KOPT-K1 (cell line): ENCODE data around the gene SCN2B.

Experiments
- H3K27ac ChIP-seq: fragments of 200-600 bp; sonication (generic); 2 replicates; pipeline ENCODE4 v1.5.1; 2016; ENCODE audit warnings: antibody characterized with exemption, mild to moderate bottlenecking, low read depth, low read length; ENCODE audit not compliant: poor library complexity, severe bottlenecking
- H3K36me3 ChIP-seq: fragments of 200-600 bp; sonication (generic); 2 replicates; pipeline ENCODE4 v1.5.1; 2017; ENCODE audit warnings: antibody characterized with exemption, mild to moderate bottlenecking, low read length, moderate library complexity; ENCODE audit not compliant: insufficient read depth
- H3K9me3 ChIP-seq: fragments of 200-600 bp; sonication (generic); 2 replicates; pipeline ENCODE4 v1.5.1; 2017; ENCODE audit warnings: antibody characterized with exemption, low read length, mild to moderate bottlenecking; ENCODE audit not compliant: insufficient read depth, poor library complexity, severe bottlenecking

Gene SCN2B

GRCh38 chr11:118144301-118145268, 31.9 kb downstream of the SCN2B start:
- Histone ChIP-seq H3K36me3 (no peaks in the 10 kb centered on the region), H3K9me3 (no peaks in the 10 kb centered on the region), H3K27ac (no peak overlapping the region)

DNA sequence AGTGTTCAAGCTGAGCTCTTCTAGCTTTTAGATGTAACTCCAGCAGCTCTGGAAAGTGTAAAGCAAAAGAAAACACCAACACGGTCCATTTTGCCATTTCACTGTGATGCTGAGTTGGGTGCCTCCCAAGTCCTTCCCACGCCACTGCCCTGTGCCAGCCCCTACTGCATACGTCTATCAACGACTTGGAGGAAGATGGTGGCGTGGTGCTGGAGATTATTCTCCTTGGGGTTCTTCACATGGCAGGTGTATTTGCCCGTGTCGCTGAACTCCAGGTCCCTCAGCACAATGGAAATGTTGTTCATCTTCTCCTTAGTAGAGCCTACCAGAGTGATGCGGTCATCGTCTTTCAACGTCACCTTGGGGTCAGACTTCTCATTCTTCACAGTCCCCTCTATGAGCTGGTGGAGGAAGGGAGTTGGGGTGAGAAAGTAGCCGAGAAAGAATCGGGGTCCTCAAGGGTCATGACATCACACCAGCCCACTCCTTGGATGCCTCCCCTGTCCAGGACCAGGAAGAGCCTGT, 32.7 kb downstream of the SCN2B start:
- no peaks in the 10 kb centered on the region for H3K9me3 ChIP-seq
- no peaks in the 10 kb centered on the region for H3K36me3 ChIP-seq
- no peak overlapping the region for H3K27ac ChIP-seq

- H3K36me3 ChIP-seq = no peaks in the 10 kb centered on the region
- H3K27ac ChIP-seq = no peak overlapping the region
- H3K9me3 ChIP-seq = no peaks in the 10 kb centered on the region
Measured at GRCh38 chr11:118142809-118143208, 33.6 kb downstream of the SCN2B start.

DNA sequence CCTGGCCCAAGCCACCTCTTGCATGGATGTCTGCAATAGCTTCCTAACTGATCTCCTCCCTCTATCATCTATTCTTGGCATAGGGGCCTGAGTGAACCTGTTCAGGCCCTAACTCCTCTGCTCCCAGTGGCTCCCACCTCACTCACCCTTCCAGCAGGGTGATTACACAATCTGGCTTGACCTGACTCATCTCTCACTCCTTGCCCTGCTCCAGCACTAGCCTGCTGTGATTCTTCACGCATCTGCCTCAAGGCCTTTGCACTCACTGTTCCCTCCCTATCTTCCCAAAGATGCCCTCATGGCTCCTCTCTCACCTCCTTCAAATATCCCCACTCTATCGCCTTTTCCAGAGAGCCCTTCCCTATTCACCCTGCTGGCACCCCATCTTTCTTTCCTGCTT, 34.4 kb downstream of the SCN2B start:
- Histone ChIP-seq H3K9me3 (no peaks in the 10 kb centered on the region), H3K36me3 (no peaks in the 10 kb centered on the region), H3K27ac (no peak overlapping the region)

DNA sequence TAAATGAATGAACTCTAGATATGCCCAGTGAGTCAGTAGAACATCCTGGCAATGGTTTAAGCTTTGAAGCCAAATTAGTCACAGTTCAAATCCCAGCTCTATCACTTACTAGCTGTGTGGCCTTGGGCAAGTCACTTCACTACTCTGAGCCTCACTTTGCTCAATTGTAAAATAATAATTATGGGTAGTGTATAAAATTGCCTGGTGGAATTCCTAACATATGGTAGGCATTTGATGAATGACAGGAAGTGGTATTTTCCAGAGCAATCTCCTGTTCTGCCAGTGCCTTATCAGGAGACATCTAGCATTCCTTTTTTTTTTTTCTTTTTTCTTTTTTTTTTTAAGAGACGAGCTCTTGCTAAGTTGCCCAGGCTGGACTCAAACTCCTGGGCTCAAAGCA, 36.9 kb downstream of the SCN2B start:
- Histone ChIP-seq H3K27ac (no peak overlapping the region), H3K9me3 (no peaks in the 10 kb centered on the region), H3K36me3 (no peaks in the 10 kb centered on the region)

GRCh38 chr11:118138839-118139420, 37.5 kb downstream of the SCN2B start:
- H3K36me3 ChIP-seq = no peaks in the 10 kb centered on the region

GRCh38 chr11:118136801-118137200, 39.6 kb downstream of the SCN2B start:
- H3K27ac ChIP-seq = no peak overlapping the region
- H3K9me3 ChIP-seq = no peaks in the 10 kb centered on the region
- no peaks in the 10 kb centered on the region for H3K36me3 ChIP-seq

More at GRCh38 chr11:118138839-118139420, 37.5 kb downstream of the SCN2B start:
- Histone ChIP-seq H3K9me3 (no peaks in the 10 kb centered on the region), H3K27ac (no peak overlapping the region)

- Histone ChIP-seq H3K27ac (no peak overlapping the region), H3K9me3 (no peaks in the 10 kb centered on the region), H3K36me3 (no peaks in the 10 kb centered on the region)
Measured at GRCh38 chr11:118136341-118136740, 40.1 kb downstream of the SCN2B start.

DNA sequence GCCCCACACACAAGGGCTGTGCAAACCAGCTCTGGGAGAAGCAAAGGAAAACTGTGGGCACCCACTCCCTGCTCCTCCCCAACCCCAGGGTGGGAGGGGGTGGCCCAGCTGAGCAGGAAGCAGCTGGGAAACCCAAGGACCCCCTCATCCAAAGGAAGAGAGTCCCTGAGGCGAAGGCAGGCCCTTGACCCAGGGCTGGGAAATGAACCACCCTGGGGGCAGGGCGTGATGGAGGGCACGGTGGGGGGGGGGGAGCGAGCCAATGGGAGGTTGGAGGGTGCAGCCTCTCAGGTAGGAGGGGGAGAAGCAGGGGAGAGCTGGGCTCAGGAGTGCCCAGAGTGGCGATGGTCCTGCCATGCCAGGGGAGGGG, 40.7 kb downstream of the SCN2B start:
- Histone ChIP-seq H3K36me3 (no peaks in the 10 kb centered on the region), H3K9me3 (no peaks in the 10 kb centered on the region), H3K27ac (no peak overlapping the region)

DNA sequence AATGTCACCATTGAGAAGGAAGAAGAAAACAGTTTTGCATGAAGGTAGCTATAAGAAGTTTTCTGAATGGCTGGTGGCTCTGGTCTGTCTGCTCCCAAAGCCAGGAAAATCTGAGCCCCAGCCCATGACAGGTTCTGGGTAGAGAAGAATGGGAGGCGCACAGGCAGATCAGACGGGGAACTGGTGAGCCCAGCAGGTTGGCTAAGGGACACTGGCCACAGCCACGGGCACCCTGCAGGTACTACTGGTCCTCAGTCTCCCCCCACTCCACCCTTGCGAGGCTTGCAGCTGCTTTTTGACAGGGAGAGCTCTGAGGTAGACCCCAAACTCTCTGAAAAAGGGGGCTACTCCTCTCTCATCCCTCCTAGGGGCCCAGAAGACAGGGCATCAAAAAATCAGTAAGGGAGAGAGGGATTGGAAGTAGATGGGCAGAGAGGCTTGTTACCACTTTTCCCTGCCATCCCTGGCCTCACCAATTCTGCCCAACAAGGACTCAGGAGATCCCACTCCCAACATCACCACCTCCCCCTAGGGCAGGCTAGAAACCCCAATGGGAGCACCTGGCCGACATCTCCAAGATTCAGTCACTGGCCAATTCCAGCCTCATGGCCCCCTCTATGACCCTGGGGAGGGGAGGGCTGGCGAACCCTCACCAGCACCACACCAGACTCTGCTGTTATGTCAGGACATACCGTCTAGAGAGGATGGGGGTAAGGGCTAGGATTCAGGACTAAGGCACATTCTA, 41.2 kb downstream of the SCN2B start:
- Histone ChIP-seq H3K9me3 (no peaks in the 10 kb centered on the region), H3K36me3 (no peaks in the 10 kb centered on the region), H3K27ac (no peak overlapping the region)

DNA sequence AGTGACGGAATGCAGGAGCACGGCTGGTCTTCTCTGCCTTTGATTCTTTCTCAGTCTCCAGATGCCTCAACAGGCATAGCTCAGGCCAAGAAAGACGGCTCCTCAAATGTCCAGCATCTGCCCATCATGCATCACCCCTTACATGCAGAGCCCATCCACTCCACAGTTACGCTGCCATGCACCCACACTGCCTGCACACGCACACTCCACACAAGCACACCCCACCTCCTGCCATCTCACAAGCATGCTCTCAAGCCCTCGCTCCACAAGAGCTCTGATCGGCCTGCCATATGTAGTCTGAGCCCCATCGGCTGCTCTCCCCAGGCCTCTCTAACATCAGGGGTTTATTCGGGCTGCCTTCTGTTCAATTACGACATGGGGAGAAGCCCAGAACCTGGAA, 42.6 kb downstream of the SCN2B start:
- no peak overlapping the region for H3K27ac ChIP-seq
- H3K36me3 ChIP-seq = no peaks in the 10 kb centered on the region
- H3K9me3 ChIP-seq = no peaks in the 10 kb centered on the region

DNA sequence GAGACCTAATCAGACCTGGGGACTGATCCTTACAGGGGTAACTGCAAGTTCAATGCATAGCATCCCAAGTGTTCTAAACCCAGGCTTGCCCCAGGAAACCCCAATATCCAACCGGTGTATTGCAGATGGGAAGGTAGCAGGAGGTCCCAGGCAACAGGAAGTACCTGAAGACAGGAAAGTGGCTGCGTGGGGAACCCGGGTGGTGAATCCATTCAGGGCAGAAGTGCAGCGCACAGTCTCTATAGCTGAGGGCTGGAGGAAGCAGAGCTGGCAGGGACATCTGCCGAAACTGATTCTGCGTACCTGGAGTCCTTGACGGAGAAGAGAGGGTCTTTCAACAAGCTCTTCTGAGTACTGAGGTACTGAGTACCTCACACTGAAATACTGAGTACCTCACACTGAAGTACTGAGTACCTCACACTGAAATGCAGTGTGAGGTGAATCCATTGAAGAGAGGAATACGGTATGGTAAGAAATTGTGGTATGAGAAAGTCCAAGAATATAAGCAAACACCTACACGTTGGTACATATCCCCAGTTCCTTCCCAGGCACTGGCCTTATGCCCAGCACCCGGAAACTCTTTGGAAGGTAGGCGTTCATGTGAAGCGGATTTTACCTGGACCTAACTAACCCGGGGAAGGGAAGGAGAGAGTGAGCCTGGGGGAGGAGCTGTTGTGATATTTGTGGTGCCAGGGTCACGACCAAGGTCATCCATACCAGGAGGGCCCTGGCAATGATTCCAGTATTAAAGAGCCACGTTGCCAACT, 43.9 kb downstream of the SCN2B start:
- Histone ChIP-seq H3K9me3 (no peaks in the 10 kb centered on the region), H3K36me3 (no peaks in the 10 kb centered on the region), H3K27ac (no peak overlapping the region)

GRCh38 chr11:118129471-118130172, 46.8 kb downstream of the SCN2B start:
- H3K27ac ChIP-seq = no peak overlapping the region
- no peaks in the 10 kb centered on the region for H3K36me3 ChIP-seq
- H3K9me3 ChIP-seq = no peaks in the 10 kb centered on the region
